Esophagus muscularis mucosa (tissue), 3 donors: ENCODE data around the gene KASH5.

Experiments used
- CTCF ChIP-seq, 3 experiments: fragments of 200-600 bp in 2 of 3; fragments of 450-650 bp in 1 of 3; sonication (generic) in 2 of 3; IDR thresholded peaks; one replicate each; pipeline ENCODE4 v1.5.1; 2017 to 2019; ENCODE audit warnings: antibody characterized with exemption in 3 of 3, mild to moderate bottlenecking in 2 of 3, moderate library complexity in 1 of 3
- EP300 ChIP-seq: sonication (generic); formaldehyde crosslinking; IDR thresholded peaks from one replicate; pipeline ENCODE4 v1.6.1; 2017; ENCODE audit warnings: antibody characterized with exemption

GRCh38 chr19:49435670-49436069 lies 47.6 kb downstream of the KASH5 start:
- TF ChIP-seq CTCF (IDR thresholded peaks at IDR 0.05), result no peak
- TF ChIP-seq EP300, result no peak
